ENCODE results near the gene RNU7-1. TPM values are rescaled to one million over a fixed set of nuclear protein-coding genes. Genes with fewer than 3 reads are reported as not detected.
A peak's percentile ranks its signal among the peaks of the same experiment; 100 is the strongest.

The RNU7-1 gene
- total RNA-seq, 3 donors from 2014 or later, result not detected

GRCh38 chr12:6961278-6961694, 17.7 kb downstream of the RNU7-1 start:
- Histone ChIP-seq H3K27ac (peak overlapping the region; percentile 98 to 99), H3K9me3 (no peaks in the 10 kb centered on the region), H3K4me1 (peaks cover 8 to 22% of the 10 kb centered on the region in 2 donors), H3K27me3 (no peaks in the 10 kb centered on the region), H3K4me3 (peak overlapping the region; percentile 24 to 78 (median 76)), H3K36me3 (no peaks in the 10 kb centered on the region)
- TF ChIP-seq CTCF (IDR thresholded peaks at IDR 0.05) (no peak), POLR2AphosphoS5 (IDR thresholded peaks at IDR 0.05) (peak in 2 of 3 donors; percentile 47 to 55)
- peak; percentile 77 to 79 for DNase-seq (ENCODE audit: low spot score in 2 of 2)
- intact Hi-C loops (cut with DNase I; ENCODE audit: low total_unique reads), result loop anchor here (10.0 kb wide), 1 partner anchor 96 kb away; the partner anchor contains the start of gene TPI1

- DNase-seq (ENCODE audit: low spot score in 2 of 2), result peak in 1 of 2 donors; percentile 55
- intact Hi-C loops (cut with DNase I; ENCODE audit: low total_unique reads), result loop anchor here (10.0 kb wide), 1 partner anchor 97 kb away; the partner anchor contains the start of gene TPI1
- Histone ChIP-seq H3K4me3 (peak overlapping the region; percentile 24 to 78 (median 76)), H3K4me1 (peaks cover 8 to 22% of the 10 kb centered on the region in 2 donors), H3K27ac (peak overlapping the region; percentile 98 to 99), H3K9me3 (no peaks in the 10 kb centered on the region), H3K27me3 (no peaks in the 10 kb centered on the region), H3K36me3 (no peaks in the 10 kb centered on the region)
- TF ChIP-seq POLR2A (IDR thresholded peaks at IDR 0.05) (no peak), CTCF (IDR thresholded peaks at IDR 0.05) (peak; percentile 25 to 43 (median 26)), POLR2AphosphoS5 (IDR thresholded peaks at IDR 0.05) (no peak)
Measured at GRCh38 chr12:6961695-6962284, 18.2 kb downstream of the RNU7-1 start.

GRCh38 chr12:6962285-6963015, 18.8 kb downstream of the RNU7-1 start:
- intact Hi-C loops (cut with DNase I; ENCODE audit: low total_unique reads), result loop anchor here (10.0 kb wide), 1 partner anchor 98 kb away; the partner anchor contains the start of gene TPI1
- Histone ChIP-seq H3K27ac (peak overlapping the region; percentile 98 to 99), H3K36me3 (no peaks in the 10 kb centered on the region), H3K4me3 (peak overlapping the region; percentile 24 to 78 (median 76)), H3K27me3 (no peaks in the 10 kb centered on the region), H3K4me1 (peaks cover 8 to 22% of the 10 kb centered on the region in 2 donors), H3K9me3 (no peaks in the 10 kb centered on the region)
- TF ChIP-seq POLR2AphosphoS5 (IDR thresholded peaks at IDR 0.05) (no peak), POLR2A (IDR thresholded peaks at IDR 0.05) (no peak), CTCF (IDR thresholded peaks at IDR 0.05) (no peak)
- no peak for DNase-seq (ENCODE audit: low spot score in 2 of 2)

DNA sequence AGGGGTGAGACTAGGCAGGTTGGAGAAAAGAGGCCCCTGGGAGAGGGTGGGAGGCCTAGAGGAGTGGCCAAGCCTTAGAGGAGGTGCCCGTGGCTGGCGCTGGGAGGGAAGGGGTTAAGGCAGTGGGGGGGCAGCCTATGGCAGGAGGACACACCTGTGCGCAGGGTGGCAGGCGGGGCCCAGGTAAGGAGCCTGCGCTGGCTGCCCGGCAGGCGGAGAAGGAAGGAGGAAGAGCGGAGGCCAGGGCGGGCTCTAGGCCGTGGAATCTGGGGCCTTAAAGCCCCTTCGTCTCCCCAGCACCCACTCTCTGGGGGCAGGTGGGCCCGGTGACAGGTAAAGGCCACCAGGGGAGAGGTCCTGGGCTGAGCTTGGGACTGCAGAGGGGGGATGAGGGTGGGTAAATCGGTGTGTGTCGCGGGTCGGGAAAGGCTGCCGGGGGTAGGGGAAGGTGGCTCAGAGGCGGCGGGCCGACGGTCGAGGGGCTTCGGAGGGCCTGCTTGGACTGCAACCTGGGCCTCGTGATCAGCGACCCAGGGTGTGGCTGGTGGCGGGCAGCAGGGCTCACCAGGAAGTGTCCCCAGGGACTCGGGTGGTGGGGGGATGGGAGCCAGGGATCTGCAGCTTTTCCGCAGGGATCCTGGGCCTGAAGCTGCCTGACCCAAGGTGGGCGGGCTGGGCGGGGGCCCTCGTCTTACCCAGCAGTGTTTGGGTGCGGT, 19.6 kb downstream of the RNU7-1 start:
- peak; percentile 92 to 96 for DNase-seq (ENCODE audit: low spot score in 2 of 2)
- intact Hi-C loops (cut with DNase I; ENCODE audit: low total_unique reads), result loop anchor here (10.0 kb wide), 1 partner anchor 98 kb away; the partner anchor contains the start of gene TPI1
- Histone ChIP-seq H3K9me3 (no peaks in the 10 kb centered on the region), H3K27me3 (no peaks in the 10 kb centered on the region), H3K4me1 (peaks cover 8 to 28% of the 10 kb centered on the region in 2 donors), H3K27ac (peak overlapping the region; percentile 98 to 99), H3K36me3 (peaks cover 7% of the 10 kb centered on the region), H3K4me3 (peak overlapping the region in 2 of 3 donors; percentile 76 to 78)
- TF ChIP-seq POLR2AphosphoS5 (IDR thresholded peaks at IDR 0.05) (peak; percentile 58 to 93 (median 80)), CTCF (IDR thresholded peaks at IDR 0.05) (peak; percentile 48 to 79 (median 66)), POLR2A (IDR thresholded peaks at IDR 0.05) (peak; percentile 90)

Measured in breast epithelium (tissue), 4 donors.